Subcutaneous abdominal adipose tissue (tissue), 5 donors: Measurements from ENCODE around the gene WWOX.

Source experiments
- H3K27ac ChIP-seq: one replicate; pipeline ENCODE4 v1.7.0; 2013; ENCODE audit warnings: low read depth, mild to moderate bottlenecking, inconsistent platforms, low read length, moderate library complexity
- H3K27me3 ChIP-seq, 5 donors: one replicate each; pipeline ENCODE4 v1.7.0; 2013; ENCODE audit warnings: low read length in 5 of 5, inconsistent platforms in 1 of 5; ENCODE audit not compliant: control insufficient read depth in 5 of 5, insufficient read depth in 4 of 5
- H3K36me3 ChIP-seq, 5 donors: one replicate each; pipeline ENCODE4 v1.7.0; 2013; ENCODE audit warnings: low read length in 5 of 5; ENCODE audit not compliant: control insufficient read depth in 5 of 5, insufficient read depth in 5 of 5
- H3K4me1 ChIP-seq, 5 donors: one replicate each; pipeline ENCODE4 v1.7.0; 2013; ENCODE audit warnings: low read length in 5 of 5, mild to moderate bottlenecking in 3 of 5, moderate library complexity in 1 of 5; ENCODE audit not compliant: control insufficient read depth in 5 of 5, insufficient read depth in 5 of 5
- H3K4me3 ChIP-seq, 5 donors: one replicate each; pipeline ENCODE4 v1.7.0; 2013; ENCODE audit warnings: low read length in 5 of 5, low read depth in 1 of 5
- H3K9ac ChIP-seq, 5 donors: one replicate each; pipeline ENCODE4 v1.7.0; 2013; ENCODE audit warnings: low read length in 5 of 5, mild to moderate bottlenecking in 4 of 5, moderate library complexity in 3 of 5
- H3K9me3 ChIP-seq, 5 donors: one replicate each; pipeline ENCODE4 v1.7.0; 2013; ENCODE audit warnings: low read length in 5 of 5; ENCODE audit not compliant: control insufficient read depth in 5 of 5
- donor health status: healthy.
- donor health status: healthy.
- donor health status: healthy.
- donor health status: healthy.
- donor health status: healthy.

Gene WWOX

DNA sequence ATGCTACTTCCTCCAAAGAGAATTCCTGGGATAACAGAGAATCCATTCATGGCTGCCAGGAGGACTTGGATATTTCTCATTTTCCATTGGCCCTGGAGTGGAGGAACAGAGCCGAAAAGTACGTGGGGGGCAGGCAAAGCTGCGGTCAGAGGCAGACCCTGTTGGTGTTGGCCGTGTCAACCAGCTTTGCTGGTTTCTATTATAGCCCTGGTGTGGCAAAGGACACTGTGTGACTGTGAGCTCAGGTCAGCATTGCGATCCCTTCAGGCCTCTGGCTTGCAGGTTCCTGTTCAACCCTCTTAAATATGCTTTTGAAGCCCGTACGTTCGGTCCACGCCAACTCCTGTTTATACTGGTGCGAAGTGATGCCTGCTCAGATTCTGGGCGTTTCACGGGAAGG, 904.9 kb downstream of the WWOX start:
- Histone ChIP-seq H3K27me3 (no peaks in the 10 kb centered on the region), H3K27ac (no peak overlapping the region), H3K9me3 (no peaks in the 10 kb centered on the region), H3K4me3 (no peak overlapping the region), H3K4me1 (no peaks in the 10 kb centered on the region), H3K36me3 (no peaks in the 10 kb centered on the region), H3K9ac (no peak overlapping the region)

DNA sequence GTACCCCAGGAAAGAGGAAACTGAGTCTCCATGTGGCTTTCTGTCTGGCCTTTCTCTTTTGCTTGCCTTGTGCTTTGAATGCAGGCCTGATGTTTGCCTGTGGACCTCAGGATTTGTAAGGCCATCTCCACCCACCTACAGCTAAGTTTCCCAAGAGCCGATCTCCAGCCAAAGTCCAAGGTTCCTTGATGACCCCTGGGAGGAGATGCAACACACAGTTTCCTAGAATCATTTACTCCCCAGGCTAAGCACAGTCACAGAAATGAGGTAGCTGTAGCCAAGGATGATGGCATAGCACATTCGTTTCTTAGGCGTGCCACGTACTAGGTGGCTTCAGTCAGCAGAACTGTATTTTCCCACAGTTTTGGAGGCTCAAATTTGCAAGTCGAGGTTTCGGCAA, 905.6 kb downstream of the WWOX start:
- Histone ChIP-seq H3K36me3 (no peaks in the 10 kb centered on the region), H3K4me1 (no peaks in the 10 kb centered on the region), H3K27ac (no peak overlapping the region), H3K27me3 (no peaks in the 10 kb centered on the region), H3K9me3 (no peaks in the 10 kb centered on the region), H3K9ac (no peak overlapping the region), H3K4me3 (no peak overlapping the region)

DNA sequence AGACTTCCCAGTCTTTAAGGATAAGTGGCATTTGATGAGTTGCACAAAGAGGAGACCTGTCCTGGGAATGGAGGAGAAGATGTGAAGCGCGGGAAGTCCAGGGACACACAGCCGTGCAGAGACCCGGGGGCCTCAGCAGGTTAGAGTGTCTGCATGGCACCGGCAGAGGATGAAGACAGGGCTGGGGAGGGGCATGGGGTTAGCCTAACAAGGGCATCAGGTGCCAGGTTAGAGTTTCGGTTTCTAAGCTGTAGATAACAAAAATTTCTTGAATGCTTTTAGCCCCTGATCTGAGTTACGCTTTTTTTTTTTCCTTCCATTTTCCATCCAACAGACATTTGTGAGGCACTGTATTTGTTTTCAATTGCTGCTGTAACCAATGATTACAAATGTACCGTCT, 906.8 kb downstream of the WWOX start:
- H3K27ac ChIP-seq: no peak overlapping the region
- no peaks in the 10 kb centered on the region for H3K9me3 ChIP-seq
- no peaks in the 10 kb centered on the region for H3K36me3 ChIP-seq
- H3K9ac ChIP-seq: no peak overlapping the region
- no peaks in the 10 kb centered on the region for H3K4me1 ChIP-seq
- H3K27me3 ChIP-seq: no peaks in the 10 kb centered on the region
- H3K4me3 ChIP-seq: no peak overlapping the region

DNA sequence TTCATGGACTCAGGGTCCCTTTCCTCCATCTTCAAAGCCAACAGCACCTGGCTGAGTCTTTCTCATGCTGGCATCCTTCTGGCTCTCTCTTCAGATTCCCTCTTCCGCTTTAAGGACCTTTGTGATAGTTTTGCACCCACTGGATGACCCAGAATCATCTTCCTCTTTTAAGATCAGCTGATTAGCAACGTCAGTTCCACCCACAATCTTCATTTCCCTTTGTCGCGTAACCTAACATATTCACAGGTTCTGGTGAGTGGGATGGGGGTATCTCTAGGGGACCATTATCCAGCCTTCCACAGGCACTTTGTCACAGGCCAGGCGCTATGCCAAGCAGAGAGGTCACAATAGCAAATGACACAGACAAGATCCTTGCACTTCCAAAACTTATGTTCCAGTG, 907.3 kb downstream of the WWOX start:
- no peaks in the 10 kb centered on the region for H3K9me3 ChIP-seq
- no peaks in the 10 kb centered on the region for H3K4me1 ChIP-seq
- H3K4me3 ChIP-seq: no peak overlapping the region

DNA sequence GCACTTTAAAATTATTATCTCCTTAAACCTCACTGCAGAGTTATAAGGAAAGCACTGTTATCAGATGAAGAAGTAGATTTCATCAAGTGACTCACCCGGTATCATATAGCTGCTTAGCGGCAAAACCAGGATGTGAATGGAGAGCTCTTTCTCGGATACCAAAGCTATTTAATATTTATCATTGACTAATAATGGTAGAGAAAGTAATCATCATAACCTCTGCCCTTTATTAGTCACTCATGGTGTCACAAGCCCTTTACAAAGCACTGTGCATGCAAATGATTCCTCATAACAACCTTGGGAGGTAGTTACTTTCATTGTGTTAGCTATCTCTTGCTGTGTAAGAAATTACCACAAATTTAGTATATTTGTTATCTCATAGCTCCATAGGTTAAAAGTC, 908.2 kb downstream of the WWOX start:
- H3K4me1 ChIP-seq: no peaks in the 10 kb centered on the region
- no peak overlapping the region for H3K9ac ChIP-seq
- H3K27me3 ChIP-seq: no peaks in the 10 kb centered on the region
- H3K36me3 ChIP-seq: no peaks in the 10 kb centered on the region
- H3K27ac ChIP-seq: no peak overlapping the region
- no peaks in the 10 kb centered on the region for H3K9me3 ChIP-seq
- no peak overlapping the region for H3K4me3 ChIP-seq

More for the DNA sequence above, 907.3 kb downstream of the WWOX start:
- Histone ChIP-seq H3K27ac (no peak overlapping the region), H3K9ac (no peak overlapping the region), H3K36me3 (no peaks in the 10 kb centered on the region), H3K27me3 (no peaks in the 10 kb centered on the region)

DNA sequence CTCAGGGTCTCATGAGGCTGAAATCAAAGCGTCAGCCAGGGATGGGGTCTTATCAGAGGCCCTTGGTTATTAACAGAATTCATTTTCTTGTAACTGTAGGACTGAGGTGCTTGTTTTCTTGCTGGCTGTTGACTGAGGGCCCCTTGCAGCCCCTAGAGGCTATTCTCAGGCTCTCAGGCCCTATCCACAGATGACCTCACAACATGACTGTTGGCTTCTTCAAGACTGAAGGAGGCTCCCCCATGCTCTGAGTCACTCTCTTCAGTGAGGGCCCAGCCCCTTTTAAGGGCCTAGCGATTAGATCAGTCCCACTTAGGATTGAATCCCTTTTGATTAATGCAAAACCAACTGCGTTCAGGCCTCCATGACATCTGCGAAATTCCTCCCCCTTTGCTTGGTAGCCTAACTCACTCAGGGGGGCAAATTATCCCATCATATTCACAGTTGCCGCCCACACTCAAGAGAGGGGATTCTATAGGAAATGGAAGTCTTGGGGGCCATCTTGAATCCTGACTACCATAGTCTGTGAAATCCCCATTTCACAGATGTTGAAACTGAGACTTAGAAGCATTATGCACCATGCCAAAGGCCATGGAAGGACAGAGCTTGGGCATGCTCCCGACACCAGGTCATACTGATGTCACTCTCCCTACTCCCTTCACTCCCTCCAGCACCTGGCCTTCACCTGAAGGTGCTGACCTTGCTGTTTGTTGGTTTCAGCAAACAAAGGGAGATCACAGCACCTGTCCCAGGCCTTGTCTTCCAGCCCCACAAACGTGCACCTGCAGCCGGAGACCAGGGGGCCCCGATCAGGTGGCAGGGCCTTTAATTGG, 908.8 kb downstream of the WWOX start:
- no peaks in the 10 kb centered on the region for H3K27me3 ChIP-seq
- no peaks in the 10 kb centered on the region for H3K4me1 ChIP-seq
- no peaks in the 10 kb centered on the region for H3K36me3 ChIP-seq
- no peak overlapping the region for H3K9ac ChIP-seq
- no peaks in the 10 kb centered on the region for H3K9me3 ChIP-seq
- H3K4me3 ChIP-seq: no peak overlapping the region
- no peak overlapping the region for H3K27ac ChIP-seq

DNA sequence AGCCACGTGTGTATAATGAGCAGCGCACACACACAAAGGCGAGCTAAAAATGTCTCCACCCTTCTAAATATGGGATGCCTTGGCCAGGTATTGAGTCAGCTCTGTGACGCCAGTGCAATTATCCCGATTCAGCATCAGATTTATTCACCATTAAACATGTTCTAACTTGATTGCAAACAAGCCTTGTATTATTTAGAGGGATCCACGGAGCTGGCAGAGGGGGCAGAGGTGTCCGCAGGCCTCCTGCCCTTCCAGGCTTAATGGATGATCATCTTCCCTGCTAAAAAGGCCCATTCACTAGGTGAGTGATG, 909.4 kb downstream of the WWOX start:
- no peaks in the 10 kb centered on the region for H3K36me3 ChIP-seq
- H3K9me3 ChIP-seq: no peaks in the 10 kb centered on the region
- H3K27ac ChIP-seq: no peak overlapping the region
- H3K4me3 ChIP-seq: no peak overlapping the region
- no peaks in the 10 kb centered on the region for H3K27me3 ChIP-seq
- no peak overlapping the region for H3K9ac ChIP-seq
- peaks cover 0 to 6% (median 2%) of the 10 kb centered on the region in 5 donors for H3K4me1 ChIP-seq

DNA sequence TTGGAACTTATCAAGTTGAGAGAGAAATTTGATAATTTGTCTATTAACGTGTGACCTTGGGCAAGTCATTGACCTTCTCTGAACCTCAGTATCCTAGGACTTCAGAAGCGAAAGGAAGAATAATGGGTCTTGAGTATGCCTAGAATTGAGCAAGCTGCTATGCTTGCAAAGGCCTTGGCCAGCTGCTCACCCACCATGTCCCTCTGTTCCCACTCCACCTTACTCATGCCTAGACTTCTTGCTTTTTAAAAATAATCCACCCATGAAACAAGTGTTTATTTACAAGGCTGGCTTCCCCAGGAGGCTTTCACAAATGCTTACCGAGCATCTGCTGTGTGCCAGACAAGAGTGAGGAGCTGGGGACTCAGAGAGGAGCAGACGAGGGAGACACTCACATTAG, 910.4 kb downstream of the WWOX start:
- Histone ChIP-seq H3K36me3 (no peaks in the 10 kb centered on the region), H3K4me1 (peaks cover 0 to 16% (median 6%) of the 10 kb centered on the region in 5 donors), H3K27ac (no peak overlapping the region), H3K4me3 (no peak overlapping the region), H3K9me3 (no peaks in the 10 kb centered on the region), H3K9ac (no peak overlapping the region), H3K27me3 (no peaks in the 10 kb centered on the region)

DNA sequence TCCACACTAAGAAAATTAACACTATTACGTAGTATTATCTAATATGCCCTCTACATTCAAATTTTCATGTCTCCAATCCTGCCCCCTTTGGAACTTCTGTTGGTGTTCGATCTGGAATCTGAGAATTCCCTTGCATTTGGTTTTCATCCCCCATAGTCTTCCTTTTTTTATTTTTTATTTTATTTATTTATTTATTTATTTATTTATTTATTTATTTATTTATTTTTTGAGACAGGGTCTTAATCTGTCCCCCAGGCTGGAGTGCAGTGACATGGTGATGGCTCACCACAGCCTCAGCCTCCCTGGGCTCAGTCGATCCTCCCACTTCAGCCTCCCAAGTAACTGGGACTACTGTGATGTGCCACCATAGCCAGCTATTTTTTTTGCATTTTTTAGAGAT, 911.8 kb downstream of the WWOX start:
- Histone ChIP-seq H3K9me3 (no peaks in the 10 kb centered on the region), H3K9ac (no peak overlapping the region), H3K27ac (no peak overlapping the region), H3K27me3 (no peaks in the 10 kb centered on the region), H3K36me3 (no peaks in the 10 kb centered on the region), H3K4me3 (no peak overlapping the region), H3K4me1 (peaks cover 0 to 16% (median 6%) of the 10 kb centered on the region in 5 donors)

DNA sequence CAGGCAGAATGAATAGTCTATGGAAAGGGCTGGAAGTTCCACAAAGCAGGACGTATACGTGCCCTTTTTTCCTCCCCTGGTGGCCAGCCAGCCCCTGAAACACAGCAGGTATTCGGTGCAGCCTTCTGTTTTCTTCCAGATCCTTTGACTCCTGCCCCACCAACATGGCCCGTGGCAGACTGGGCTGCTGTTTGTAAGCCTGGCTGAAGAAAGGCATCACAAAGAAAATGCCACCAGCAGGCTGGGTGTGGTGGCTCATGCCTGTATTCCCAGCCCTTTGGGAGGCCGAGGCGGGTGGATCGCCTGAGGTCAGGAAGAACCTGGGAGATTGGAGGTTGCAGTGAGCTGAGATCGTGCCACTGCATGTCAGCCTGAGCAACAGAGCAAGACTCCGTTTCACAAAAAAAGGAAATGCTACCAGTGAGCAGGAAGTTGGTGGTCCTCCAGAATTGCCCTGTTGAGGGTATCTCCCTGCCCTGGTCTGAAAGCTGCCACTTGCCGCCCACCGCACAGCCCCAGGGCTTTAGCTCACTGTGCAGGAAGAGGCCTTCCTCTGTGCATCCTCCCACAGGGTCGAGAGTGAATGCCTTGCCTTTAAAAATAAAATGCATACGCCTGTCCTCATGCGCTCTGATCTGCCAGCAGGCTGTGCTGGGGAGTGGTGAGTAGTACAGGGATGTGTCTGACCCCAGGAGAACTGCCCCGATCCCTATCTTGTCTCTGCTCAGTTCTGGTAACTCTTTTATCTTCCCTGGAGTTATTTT, 913.4 kb downstream of the WWOX start:
- H3K4me1 ChIP-seq: peaks cover 0 to 16% (median 6%) of the 10 kb centered on the region in 5 donors
- H3K36me3 ChIP-seq: no peaks in the 10 kb centered on the region
- H3K9me3 ChIP-seq: no peaks in the 10 kb centered on the region
- no peak overlapping the region for H3K9ac ChIP-seq
- no peaks in the 10 kb centered on the region for H3K27me3 ChIP-seq
- H3K27ac ChIP-seq: no peak overlapping the region
- no peak overlapping the region for H3K4me3 ChIP-seq
